ENCODE measurements around the gene C3orf38.

Gene C3orf38

DNA sequence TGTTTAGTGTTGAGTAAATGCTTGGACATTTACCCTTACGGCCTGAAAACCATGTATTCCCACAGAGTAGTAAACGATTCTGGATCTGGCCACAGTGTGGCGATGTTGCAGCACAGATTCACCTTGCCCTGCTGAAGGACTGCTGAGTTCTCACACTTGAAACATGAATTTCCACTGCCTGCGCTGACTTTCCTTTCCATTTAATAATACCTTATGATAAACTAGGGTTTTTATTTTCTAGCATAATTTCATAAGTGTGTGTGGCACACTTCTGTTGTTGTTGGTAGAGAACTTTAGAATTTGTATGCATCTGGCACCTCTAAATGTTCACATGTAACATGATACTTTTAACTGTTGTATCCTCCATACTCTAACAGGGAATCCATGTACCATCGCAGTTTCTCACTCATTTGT, 53.9 kb downstream of the C3orf38 start:
- TF ChIP-seq FOXM1 (IDR thresholded peaks at IDR 0.05; ENCODE audit: borderline replicate concordance, low read depth) (no peak), RAD21 (IDR thresholded peaks at IDR 0.05; ENCODE audit: low read depth) (peak; percentile 93), YY1 (IDR thresholded peaks at IDR 0.05; ENCODE audit: low read depth) (no peak), MAX (IDR thresholded peaks at IDR 0.05) (no peak)
- TF ChIP-seq, protein P1, sequence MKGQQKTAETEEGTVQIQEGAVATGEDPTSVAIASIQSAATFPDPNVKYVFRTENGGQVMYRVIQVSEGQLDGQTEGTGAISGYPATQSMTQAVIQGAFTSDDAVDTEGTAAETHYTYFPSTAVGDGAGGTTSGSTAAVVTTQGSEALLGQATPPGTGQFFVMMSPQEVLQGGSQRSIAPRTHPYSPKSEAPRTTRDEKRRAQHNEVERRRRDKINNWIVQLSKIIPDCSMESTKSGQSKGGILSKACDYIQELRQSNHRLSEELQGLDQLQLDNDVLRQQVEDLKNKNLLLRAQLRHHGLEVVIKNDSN (IDR thresholded peaks at IDR 0.05): no peak
- TF ChIP-seq, protein P2, sequence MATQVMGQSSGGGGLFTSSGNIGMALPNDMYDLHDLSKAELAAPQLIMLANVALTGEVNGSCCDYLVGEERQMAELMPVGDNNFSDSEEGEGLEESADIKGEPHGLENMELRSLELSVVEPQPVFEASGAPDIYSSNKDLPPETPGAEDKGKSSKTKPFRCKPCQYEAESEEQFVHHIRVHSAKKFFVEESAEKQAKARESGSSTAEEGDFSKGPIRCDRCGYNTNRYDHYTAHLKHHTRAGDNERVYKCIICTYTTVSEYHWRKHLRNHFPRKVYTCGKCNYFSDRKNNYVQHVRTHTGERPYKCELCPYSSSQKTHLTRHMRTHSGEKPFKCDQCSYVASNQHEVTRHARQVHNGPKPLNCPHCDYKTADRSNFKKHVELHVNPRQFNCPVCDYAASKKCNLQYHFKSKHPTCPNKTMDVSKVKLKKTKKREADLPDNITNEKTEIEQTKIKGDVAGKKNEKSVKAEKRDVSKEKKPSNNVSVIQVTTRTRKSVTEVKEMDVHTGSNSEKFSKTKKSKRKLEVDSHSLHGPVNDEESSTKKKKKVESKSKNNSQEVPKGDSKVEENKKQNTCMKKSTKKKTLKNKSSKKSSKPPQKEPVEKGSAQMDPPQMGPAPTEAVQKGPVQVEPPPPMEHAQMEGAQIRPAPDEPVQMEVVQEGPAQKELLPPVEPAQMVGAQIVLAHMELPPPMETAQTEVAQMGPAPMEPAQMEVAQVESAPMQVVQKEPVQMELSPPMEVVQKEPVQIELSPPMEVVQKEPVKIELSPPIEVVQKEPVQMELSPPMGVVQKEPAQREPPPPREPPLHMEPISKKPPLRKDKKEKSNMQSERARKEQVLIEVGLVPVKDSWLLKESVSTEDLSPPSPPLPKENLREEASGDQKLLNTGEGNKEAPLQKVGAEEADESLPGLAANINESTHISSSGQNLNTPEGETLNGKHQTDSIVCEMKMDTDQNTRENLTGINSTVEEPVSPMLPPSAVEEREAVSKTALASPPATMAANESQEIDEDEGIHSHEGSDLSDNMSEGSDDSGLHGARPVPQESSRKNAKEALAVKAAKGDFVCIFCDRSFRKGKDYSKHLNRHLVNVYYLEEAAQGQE (IDR thresholded peaks at IDR 0.05; ENCODE audit: low read depth): no peak
